Measurements from ENCODE around the gene SSRP1. TPM values are rescaled to one million over a fixed set of nuclear protein-coding genes. Genes with fewer than 3 reads are reported as not detected.

The SSRP1 gene
- total and polyA plus RNA-seq, 4 donors: 34.6 to 135 (median 110) TPM

- H3K4me1 ChIP-seq (ENCODE audit: control insufficient read depth, insufficient read depth, low read length): peaks cover 55% of the 10 kb centered on the region
- DNase-seq (ENCODE audit: low read depth in 4 of 6, low spot score in 6 of 6): no peak
- no peaks in the 10 kb centered on the region for H3K9me3 ChIP-seq (ENCODE audit: control insufficient read depth, insufficient read depth, low read length)
- H3K27ac ChIP-seq (ENCODE audit: low read depth, low read length): peak overlapping the region; percentile 97
- H3K36me3 ChIP-seq (ENCODE audit: control insufficient read depth, insufficient read depth, low read length): peaks cover 57% of the 10 kb centered on the region
- peak overlapping the region; percentile 9 for H3K4me3 ChIP-seq (ENCODE audit: low read depth, low read length)
- 76% methylated on average over 3 of the region's 6 CpGs for WGBS (ENCODE audit: insufficient coverage)
- H3K27me3 ChIP-seq (ENCODE audit: control insufficient read depth, insufficient read depth, low read length): no peaks in the 10 kb centered on the region
Measured at GRCh38 chr11:57321388-57322255, 14.1 kb downstream of the SSRP1 start.

- peaks cover 57% of the 10 kb centered on the region for H3K36me3 ChIP-seq (ENCODE audit: control insufficient read depth, insufficient read depth, low read length)
- H3K27ac ChIP-seq (ENCODE audit: low read depth, low read length): peak overlapping the region; percentile 97
- WGBS (ENCODE audit: insufficient coverage): 87% methylated on average over 1 of the region's 2 CpGs
- no peak overlapping the region for H3K4me3 ChIP-seq (ENCODE audit: low read depth, low read length)
- no peaks in the 10 kb centered on the region for H3K27me3 ChIP-seq (ENCODE audit: control insufficient read depth, insufficient read depth, low read length)
- no peak for DNase-seq (ENCODE audit: low read depth in 4 of 6, low spot score in 6 of 6)
- H3K9me3 ChIP-seq (ENCODE audit: control insufficient read depth, insufficient read depth, low read length): no peaks in the 10 kb centered on the region
- H3K4me1 ChIP-seq (ENCODE audit: control insufficient read depth, insufficient read depth, low read length): peaks cover 51% of the 10 kb centered on the region
Measured at GRCh38 chr11:57320719-57321387, 14.8 kb downstream of the SSRP1 start.

GRCh38 chr11:57320067-57320718 is 15.5 kb downstream of the SSRP1 start:
- H3K4me1 ChIP-seq (ENCODE audit: control insufficient read depth, insufficient read depth, low read length): peaks cover 45% of the 10 kb centered on the region
- no peak for DNase-seq (ENCODE audit: low read depth in 4 of 6, low spot score in 6 of 6)

GRCh38 chr11:57318178-57318577 is 17.5 kb downstream of the SSRP1 start:
- WGBS (ENCODE audit: insufficient coverage): 50% methylated on average over 1 of the region's 2 CpGs
- Histone ChIP-seq H3K36me3 (ENCODE audit: control insufficient read depth, insufficient read depth, low read length) (peaks cover 81% of the 10 kb centered on the region), H3K9me3 (ENCODE audit: control insufficient read depth, insufficient read depth, low read length) (no peaks in the 10 kb centered on the region), H3K4me3 (ENCODE audit: low read depth, low read length) (no peak overlapping the region), H3K4me1 (ENCODE audit: control insufficient read depth, insufficient read depth, low read length) (peaks cover 36% of the 10 kb centered on the region), H3K27ac (ENCODE audit: low read depth, low read length) (no peak overlapping the region), H3K27me3 (ENCODE audit: control insufficient read depth, insufficient read depth, low read length) (no peaks in the 10 kb centered on the region)
- DNase-seq (ENCODE audit: low read depth in 4 of 6, low spot score in 6 of 6): peak in 2 of 6 donors; percentile 18 to 76

More at GRCh38 chr11:57320067-57320718, 15.5 kb downstream of the SSRP1 start:
- H3K36me3 ChIP-seq (ENCODE audit: control insufficient read depth, insufficient read depth, low read length): peaks cover 61% of the 10 kb centered on the region
- H3K9me3 ChIP-seq (ENCODE audit: control insufficient read depth, insufficient read depth, low read length): no peaks in the 10 kb centered on the region
- H3K27me3 ChIP-seq (ENCODE audit: control insufficient read depth, insufficient read depth, low read length): no peaks in the 10 kb centered on the region
- 87% methylated on average over 13 of the region's 22 CpGs for WGBS (ENCODE audit: insufficient coverage)
- H3K27ac ChIP-seq (ENCODE audit: low read depth, low read length): no peak overlapping the region
- H3K4me3 ChIP-seq (ENCODE audit: low read depth, low read length): no peak overlapping the region

- DNase-seq (ENCODE audit: low read depth in 4 of 6, low spot score in 6 of 6): no peak
- no peaks in the 10 kb centered on the region for H3K27me3 ChIP-seq (ENCODE audit: control insufficient read depth, insufficient read depth, low read length)
Measured at GRCh38 chr11:57316017-57316416, 19.7 kb downstream of the SSRP1 start.

GRCh38 chr11:57315491-57315890 is 20.2 kb downstream of the SSRP1 start:
- no peak overlapping the region for H3K27ac ChIP-seq (ENCODE audit: low read depth, low read length)
- no peaks in the 10 kb centered on the region for H3K27me3 ChIP-seq (ENCODE audit: control insufficient read depth, insufficient read depth, low read length)
- peaks cover 87% of the 10 kb centered on the region for H3K36me3 ChIP-seq (ENCODE audit: control insufficient read depth, insufficient read depth, low read length)
- 35% methylated on average over 8 of the region's 8 CpGs for WGBS (ENCODE audit: insufficient coverage)
- no peak overlapping the region for H3K4me3 ChIP-seq (ENCODE audit: low read depth, low read length)
- peaks cover 45% of the 10 kb centered on the region for H3K4me1 ChIP-seq (ENCODE audit: control insufficient read depth, insufficient read depth, low read length)
- no peak for DNase-seq (ENCODE audit: low read depth in 4 of 6, low spot score in 6 of 6)
- no peaks in the 10 kb centered on the region for H3K9me3 ChIP-seq (ENCODE audit: control insufficient read depth, insufficient read depth, low read length)

More at GRCh38 chr11:57316017-57316416, 19.7 kb downstream of the SSRP1 start:
- Histone ChIP-seq H3K27ac (ENCODE audit: low read depth, low read length) (no peak overlapping the region), H3K9me3 (ENCODE audit: control insufficient read depth, insufficient read depth, low read length) (no peaks in the 10 kb centered on the region), H3K4me1 (ENCODE audit: control insufficient read depth, insufficient read depth, low read length) (peaks cover 41% of the 10 kb centered on the region), H3K4me3 (ENCODE audit: low read depth, low read length) (no peak overlapping the region), H3K36me3 (ENCODE audit: control insufficient read depth, insufficient read depth, low read length) (peaks cover 90% of the 10 kb centered on the region)
- 76% methylated on average over 3 of the region's 3 CpGs for WGBS (ENCODE audit: insufficient coverage)

- Histone ChIP-seq H3K4me3 (ENCODE audit: low read depth, low read length) (no peak overlapping the region), H3K4me1 (ENCODE audit: control insufficient read depth, insufficient read depth, low read length) (peaks cover 46% of the 10 kb centered on the region), H3K27me3 (ENCODE audit: control insufficient read depth, insufficient read depth, low read length) (no peaks in the 10 kb centered on the region), H3K9me3 (ENCODE audit: control insufficient read depth, insufficient read depth, low read length) (no peaks in the 10 kb centered on the region), H3K27ac (ENCODE audit: low read depth, low read length) (no peak overlapping the region), H3K36me3 (ENCODE audit: control insufficient read depth, insufficient read depth, low read length) (peaks cover 89% of the 10 kb centered on the region)
- 83% methylated on average over 12 of the region's 15 CpGs for WGBS (ENCODE audit: insufficient coverage)
- DNase-seq (ENCODE audit: low read depth in 4 of 6, low spot score in 6 of 6): no peak
Measured at GRCh38 chr11:57314221-57314973, 21.3 kb downstream of the SSRP1 start.

- peaks cover 46% of the 10 kb centered on the region for H3K4me1 ChIP-seq (ENCODE audit: control insufficient read depth, insufficient read depth, low read length)
- no peaks in the 10 kb centered on the region for H3K27me3 ChIP-seq (ENCODE audit: control insufficient read depth, insufficient read depth, low read length)
- no peak overlapping the region for H3K27ac ChIP-seq (ENCODE audit: low read depth, low read length)
- WGBS (ENCODE audit: insufficient coverage): 50% methylated on average over 5 of the region's 8 CpGs
- no peaks in the 10 kb centered on the region for H3K9me3 ChIP-seq (ENCODE audit: control insufficient read depth, insufficient read depth, low read length)
- H3K4me3 ChIP-seq (ENCODE audit: low read depth, low read length): no peak overlapping the region
- peaks cover 92% of the 10 kb centered on the region for H3K36me3 ChIP-seq (ENCODE audit: control insufficient read depth, insufficient read depth, low read length)
- DNase-seq (ENCODE audit: low read depth in 4 of 6, low spot score in 6 of 6): no peak
Measured at GRCh38 chr11:57313788-57314135, 21.9 kb downstream of the SSRP1 start.

Measured in spinal cord (tissue), 10 donors.